UCSD-AML1 (cell line): ENCODE measurements around the gene FAM118A.
"Not testable (repeated sequence)": the region's sequence is repeated elsewhere in the genome, so short reads cannot be mapped to it uniquely, and the experiment has no call there.

Experiments
- DNase-seq: peaks from one replicate; lab custom pipeline; 2025; ENCODE audit not compliant: unreplicated experiment; lab: John Stamatoyannopoulos, UW

The FAM118A gene

DNA sequence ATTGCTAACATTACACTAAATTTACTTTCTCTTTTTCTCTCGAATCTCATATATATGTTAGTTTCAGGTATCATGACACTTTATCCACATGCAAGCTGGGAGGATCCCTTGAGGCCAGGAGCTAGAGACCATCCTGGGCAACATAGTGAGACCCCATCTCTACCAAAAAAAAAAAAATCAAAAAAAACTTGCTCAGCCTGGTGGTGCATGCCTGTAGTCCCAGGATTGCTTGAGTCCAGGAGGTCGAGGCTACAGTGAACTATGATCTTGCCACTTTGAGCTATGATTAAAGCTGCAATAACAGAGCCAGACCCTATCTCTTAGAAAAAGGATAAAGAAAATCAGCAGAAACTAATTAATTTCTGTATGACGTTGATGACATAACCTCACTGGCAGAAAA lies 28.7 kb upstream of the FAM118A start:
- DNase-seq, result no peak

DNA sequence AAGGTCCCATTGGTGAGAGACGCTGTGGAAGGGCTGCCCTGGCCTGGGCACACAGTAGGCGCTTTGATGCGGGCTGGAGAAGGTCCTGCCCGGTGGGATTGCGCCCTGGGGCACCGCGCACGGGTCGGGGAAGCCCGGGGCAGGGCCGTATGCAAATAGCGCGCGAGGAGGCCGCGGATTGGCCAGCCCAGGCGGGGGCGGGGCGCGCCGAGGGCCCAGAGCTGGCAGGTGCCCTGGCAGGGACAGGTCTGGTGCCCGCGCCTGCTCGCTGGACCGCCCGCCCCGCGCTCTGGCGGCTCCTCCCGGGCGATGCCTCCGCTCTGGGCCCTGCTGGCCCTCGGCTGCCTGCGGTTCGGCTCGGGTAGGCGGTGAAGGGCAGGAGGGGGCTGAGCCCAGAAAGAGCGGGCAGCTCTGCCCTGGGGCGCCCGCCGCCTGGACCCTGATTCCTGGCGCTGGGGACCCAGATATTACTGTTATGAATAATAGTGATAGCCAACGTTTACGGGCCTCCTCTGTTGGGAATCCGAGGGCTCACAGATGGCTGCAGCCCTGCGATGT lies 24.9 kb upstream of the FAM118A start, which contains the start of gene UPK3A:
UPK3A (plus strand) TSS at position 245 of the 558 bp plus-strand sequence; CDS start at position 310, 65 bp downstream.
- no peak for DNase-seq

DNA sequence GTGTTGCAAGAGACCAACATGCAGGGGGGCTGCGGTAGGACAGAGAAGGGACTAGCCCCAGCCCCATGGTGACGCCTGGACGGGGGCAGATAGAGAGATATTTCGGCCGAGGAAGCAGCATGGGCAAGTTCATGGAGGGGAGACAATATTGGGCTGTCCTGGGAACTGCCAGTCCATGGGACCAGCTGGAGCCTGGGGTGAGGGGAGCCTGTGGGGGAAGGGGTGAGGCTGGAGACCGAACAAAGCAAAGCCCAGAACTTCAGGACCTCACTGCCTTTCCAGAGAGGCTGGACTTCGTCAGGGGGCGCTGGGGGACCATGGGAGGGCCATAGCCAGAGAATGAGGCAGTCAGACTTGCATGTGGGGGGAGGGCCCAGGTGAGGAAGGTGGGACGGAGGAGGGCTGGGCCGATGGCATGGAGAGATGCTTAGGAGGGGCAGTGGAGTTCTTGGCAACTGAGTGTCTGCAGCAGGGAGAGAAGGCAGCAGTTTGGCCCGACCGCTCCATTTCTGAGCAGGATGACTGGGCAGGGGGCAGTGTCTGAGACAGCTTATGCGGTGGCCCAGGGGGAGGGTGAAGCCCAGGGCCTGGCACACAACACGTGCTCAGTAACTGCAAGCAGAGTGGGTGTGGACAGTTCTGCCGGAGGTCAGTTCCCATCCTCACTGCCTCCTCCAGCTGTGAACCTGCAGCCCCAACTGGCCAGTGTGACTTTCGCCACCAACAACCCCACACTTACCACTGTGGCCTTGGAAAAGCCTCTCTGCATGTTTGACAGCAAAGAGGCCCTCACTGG lies 24.3 kb upstream of the FAM118A start:
- DNase-seq, result no peak

DNA sequence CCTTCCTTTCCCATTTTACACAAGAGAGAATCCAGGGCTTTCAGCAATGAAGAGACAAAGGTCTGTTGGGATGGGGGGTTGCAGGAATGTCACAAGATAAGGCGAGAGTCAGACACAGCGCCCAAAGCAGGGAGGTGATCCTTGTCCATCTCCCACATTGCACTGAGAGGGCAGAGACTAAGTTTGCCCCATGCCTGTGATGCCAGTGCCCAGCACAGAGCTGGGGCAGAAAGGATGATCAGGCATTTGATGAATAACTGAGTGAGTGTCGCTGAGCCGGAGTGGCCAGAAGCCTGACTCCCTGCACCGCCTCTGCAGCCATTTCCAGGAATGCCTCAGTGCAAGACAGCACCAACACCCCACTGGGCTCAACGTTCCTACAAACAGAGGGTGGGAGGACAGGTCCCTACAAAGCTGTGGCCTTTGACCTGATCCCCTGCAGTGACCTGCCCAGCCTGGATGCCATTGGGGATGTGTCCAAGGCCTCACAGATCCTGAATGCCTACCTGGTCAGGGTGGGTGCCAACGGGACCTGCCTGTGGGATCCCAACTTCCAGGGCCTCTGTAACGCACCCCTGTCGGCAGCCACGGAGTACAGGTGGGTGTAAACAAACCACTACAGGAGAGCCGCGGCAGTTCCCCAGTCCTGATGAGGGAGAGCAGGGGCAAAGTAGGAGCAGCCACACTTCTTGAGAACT lies 22.7 kb upstream of the FAM118A start:
- DNase-seq, result no peak

DNA sequence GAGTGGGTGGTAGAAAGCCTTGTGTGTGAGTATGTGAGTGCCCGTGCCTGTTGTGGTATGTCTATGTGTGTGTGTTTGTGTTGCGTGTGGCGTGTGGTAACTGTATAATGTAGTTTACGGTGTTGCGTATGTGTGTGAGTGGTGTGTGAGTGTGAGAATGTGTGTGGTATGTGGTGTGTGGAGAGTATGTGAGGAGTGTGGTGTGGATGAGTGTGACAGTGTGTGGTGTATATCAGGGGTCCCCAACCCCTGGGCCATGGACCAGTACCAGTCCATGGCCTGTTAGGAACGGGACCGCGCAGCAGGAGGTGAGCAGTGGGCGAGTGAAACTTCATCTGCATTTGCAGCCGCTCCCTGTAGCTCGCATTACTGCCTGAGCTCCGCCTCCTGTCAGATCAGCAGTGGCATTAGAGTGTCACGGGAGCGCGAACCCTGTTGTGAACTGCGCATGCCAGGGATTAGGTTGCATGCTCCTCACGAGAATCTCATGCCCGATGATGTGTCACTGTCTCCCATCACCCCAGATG lies 19.3 kb upstream of the FAM118A start:
- DNase-seq, result no peak

DNA sequence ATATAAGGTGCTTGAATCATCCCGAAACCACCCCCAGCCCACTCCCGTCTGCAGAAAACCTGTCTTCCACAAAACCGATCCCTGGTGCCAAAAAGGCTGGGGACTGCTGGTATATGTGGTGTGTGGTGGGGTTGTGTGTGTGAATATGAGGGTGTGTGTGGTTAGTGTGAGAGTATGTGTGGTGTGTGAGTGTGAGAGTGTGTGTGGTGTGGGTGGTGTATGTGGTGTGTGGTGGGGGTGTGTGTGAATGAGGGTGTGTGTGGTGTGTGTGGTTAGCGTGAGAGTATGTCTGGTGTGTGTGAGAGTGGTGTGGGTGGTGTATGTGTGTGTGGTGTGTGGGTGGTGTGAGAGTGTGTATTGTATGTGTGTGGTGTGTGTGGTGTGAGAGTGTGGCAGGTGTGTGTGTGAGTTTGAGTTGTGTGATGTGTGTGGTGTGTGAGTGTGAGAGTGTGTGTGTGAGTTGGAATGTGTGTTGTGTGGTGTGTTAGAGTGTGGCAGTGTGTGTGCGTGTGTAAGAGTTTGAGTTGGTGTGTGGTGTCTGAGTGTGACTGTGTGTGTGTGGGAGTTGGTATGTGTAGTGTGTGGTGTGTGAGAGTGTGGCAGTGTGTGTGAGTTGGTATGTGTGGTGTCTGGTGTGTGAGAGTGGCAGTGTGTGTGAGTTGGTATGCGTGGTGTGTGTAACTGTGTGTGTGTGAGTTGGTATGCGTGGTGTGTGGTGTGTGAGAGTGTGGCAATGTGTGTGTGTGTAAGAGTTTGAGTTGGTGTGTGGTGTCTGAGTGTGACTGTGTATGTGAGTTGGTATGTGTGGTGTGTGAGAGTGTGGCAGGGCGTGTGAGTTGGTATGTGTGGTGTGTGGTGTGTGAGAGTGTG lies 18.4 kb upstream of the FAM118A start:
- no peak for DNase-seq

DNA sequence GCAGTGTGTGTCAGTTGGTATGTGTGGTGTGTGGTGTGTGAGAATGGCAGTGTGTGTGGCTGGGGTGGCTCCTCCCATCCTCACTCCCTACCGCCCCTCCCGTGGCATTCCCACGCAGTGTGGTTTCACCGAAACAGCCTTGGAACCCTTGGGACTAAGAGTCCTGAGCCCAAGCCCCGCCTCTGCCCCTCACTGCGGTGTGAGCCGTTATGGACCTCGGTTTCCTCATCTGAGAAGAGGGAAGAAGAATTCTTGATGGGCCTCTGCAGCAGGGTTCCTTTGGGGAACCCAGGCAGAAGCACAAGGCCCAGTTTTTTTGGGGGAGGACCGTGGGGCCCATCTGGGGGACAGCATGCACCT lies 17.8 kb upstream of the FAM118A start:
- DNase-seq, result no peak

DNA sequence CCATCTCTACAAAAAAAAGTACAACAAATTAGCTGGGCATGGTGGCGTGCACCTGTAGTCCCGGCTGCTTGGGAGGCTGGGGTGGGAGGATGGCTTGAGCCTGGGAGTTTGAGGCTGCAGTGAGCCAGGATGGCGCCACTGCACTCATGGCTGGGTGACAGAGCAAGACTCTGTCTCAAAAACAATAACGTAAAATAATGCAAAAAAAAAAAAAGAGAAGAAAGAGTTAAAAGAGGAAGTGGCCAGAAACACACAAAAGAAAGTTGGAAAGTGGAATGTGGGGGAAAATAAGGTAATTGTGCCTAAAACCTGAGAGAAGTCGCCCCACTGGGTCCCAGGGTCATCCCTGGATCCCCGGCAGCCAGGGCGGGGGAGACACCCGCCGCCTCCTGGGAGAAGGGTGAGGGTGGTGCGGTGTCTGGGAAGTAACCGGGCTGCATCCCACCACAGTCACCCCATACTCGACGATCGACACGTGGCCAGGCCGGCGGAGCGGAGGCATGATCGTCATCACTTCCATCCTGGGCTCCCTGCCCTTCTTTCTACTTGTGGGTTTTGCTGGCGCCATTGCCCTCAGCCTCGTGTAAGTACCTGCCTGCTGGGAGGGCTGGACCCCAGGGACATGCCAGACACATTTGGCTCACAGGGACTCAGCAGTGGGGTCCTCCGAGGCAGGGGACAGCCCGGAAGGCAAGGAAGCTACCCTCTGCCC lies 16.8 kb upstream of the FAM118A start:
- DNase-seq, result no peak

DNA sequence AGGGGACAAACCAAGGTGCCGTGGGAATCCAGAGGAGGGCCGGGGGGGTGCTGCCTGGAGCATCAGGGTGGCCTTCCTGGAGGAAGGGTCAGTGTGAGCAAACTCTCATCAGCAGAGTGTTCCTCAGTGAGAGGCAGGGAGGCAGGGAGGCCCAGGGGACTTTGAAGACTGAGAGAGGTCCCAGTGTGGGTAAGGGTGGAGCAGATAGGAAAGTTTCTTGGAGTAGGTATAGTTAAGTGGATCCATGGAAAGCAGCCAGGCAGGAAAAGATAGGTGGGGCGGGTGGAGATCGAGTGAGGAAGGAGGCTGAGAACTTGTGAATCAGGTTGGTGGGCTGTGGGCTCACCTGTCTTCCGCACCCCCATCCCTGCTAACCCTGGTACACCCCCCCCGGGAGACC lies 15.7 kb upstream of the FAM118A start:
- DNase-seq, result no peak

DNA sequence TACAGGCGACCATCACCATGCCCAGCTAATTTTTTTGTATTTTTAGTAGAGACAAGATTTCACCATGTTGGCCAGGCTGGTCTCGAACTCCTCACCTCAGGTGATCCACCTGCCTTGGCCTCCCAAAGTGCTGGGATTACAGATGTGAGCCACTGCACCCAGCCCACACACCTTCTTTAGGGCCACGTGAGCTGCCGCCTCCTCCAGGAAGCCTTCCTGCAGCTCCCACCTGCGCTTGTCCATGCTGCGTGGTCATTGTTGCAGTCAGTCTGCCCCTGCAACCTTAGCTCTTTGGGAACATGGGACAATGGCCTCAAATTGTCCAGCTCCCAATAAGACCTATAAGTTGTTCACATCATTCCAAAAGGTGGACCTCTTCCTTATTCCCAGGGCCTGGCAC lies 14.7 kb upstream of the FAM118A start:
- not testable (repeated sequence) for DNase-seq

DNA sequence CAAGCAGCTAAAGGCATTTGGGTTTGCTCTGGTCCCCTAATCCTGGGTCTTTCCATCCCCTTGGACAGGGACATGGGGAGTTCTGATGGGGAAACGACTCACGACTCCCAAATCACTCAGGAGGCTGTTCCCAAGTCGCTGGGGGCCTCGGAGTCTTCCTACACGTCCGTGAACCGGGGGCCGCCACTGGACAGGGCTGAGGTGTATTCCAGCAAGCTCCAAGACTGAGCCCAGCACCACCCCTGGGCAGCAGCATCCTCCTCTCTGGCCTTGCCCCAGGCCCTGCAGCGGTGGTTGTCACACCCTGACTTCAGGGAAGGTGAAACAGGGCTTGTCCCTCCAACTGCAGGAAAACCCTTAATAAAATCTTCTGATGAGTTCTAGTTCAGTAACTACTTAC lies 14.2 kb upstream of the FAM118A start:
- no peak for DNase-seq

DNA sequence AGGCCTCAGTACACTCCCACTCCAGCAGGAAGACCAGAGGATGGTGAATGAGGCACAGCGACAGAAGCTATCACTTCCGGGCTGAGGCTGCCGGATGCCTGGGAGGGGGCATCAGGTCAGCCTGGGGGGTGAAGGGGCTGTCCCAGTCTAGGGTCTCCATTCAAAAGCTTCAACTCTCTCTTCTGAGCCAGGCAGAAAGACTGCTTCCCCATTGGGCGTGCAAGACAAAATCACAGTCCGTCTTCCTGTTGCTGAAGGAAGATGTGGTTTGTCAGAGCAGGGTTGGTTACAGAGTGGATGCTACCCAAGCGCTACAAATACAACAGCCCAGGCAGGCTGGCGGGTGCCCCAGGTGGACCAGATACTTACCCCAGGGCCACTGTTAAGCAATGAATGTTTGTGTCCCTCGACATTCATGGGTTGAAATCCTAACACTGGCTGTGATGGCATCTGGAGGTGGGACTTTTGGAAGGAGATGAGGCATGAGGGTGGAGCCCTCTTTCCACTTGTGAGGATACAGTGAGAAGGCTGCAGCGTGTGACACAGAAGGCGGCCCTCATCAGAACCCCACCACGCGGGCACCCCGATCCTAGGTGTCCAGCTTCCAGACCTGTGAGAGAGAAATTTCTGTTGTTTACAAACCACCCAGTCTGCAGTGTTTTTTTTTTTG lies 13.0 kb upstream of the FAM118A start:
- DNase-seq, result no peak

DNA sequence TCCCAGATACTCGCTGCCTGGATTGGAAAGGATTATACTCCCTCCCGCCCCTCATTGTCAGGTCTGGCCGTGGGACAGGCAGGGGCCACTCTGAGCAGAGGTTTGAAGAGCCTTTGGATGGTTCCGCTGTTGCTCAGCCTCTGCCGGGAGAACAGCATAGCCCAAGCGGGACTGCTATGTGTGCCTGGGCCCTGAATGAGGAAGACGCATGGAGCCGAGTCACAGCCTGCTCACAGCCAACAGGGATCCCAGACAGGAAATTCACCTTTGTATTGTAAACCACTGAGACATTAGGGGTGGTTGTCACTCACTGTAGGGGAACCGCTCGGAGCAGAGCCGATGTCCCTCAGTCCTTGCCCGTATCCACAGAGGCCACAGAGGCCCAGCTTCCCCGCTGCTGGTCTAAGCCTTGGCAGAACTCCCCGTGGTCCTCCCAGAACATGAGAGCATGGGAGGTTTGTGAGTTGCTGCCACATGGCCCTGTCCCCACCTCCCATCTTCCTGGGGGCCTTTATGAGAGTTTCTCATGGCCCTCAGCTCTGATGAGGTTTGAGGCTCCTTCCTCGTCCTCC lies 10.7 kb upstream of the FAM118A start:
- DNase-seq, result no peak

DNA sequence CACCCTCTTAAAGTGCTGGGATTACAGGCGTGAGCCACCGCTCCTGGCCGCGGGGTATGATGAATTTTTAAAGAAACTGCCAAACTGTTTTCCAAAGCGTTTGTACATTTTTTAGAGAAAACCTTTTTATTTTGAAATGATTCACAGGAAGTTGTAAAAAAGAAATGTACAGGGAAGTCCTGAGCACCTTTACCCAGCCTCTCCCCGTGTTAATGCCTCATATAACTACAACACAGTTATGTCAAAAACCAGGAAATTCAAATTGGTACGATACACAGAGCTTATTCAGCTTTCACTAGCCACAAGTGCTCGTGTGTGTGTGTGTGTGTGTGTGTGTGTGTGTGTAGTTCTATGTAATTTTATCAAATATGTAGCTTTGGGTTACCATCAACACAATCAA lies 7.0 kb upstream of the FAM118A start:
- no peak for DNase-seq

DNA sequence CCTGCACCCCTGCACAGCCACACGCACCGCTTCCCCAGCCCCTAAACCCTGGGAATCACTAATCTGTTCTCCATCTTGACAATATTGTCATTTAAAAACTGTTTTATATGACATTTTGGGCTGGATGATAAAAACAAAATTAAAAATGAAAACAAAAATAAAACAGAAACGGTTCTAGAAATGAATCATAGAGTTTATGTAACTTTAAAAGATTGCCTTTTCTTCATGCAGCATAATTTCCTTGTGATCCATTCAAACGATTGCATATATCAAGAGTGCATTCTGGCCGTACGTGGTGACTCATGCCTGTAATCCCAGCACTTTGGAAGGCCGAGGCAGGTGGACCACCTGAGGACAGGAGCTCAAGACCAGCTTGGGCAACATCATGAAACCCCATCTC lies 6.6 kb upstream of the FAM118A start:
- no peak for DNase-seq

DNA sequence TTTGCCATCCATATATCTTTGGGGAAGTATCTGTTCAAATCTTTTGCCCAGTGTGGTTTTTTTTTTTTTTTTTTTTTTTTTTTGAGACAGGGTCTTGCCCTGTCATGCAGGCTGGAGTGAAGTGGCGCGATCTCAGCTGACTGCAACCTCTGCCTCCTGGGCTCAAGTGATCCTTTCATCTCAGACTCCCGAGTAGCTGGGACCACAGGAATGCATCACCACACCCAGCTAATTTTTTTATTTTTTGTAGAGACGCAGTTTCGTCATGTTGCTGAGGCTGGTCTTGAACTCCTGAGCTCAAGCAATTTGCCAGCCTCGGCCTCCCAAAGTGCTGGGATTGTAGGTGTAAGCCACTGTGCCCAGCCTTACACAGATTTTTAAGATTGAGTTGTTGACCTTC lies 4.8 kb upstream of the FAM118A start:
- DNase-seq, result no peak

DNA sequence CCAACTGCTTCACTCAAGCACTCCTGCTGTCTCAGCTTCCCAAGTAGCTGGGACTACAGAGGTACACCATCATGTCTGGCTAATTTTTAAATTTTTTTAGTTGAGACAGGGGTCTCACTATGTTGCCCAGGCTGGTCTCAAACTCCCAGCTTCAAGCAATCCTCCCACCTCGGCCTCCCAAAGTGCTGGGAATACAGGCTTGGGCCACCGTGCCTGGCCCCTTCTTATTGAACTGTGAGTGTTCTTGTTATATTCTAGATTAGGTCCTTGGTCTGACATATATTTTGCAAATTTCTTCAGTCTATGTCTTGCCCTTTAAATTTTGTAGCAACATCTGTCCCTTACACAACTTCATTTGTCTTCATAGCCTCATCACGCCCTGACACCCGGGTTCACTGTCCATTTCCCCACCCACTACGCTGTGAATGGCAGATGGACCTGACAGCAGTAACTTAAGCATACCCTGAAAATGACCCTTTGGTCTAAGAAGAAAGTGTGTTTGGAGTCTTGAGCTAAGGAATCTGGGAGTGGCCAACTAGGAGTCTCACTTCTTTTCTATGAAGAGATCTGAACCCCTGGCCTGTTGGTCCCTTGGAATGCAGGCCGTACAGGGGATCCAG lies 4.2 kb upstream of the FAM118A start:
- no peak for DNase-seq

DNA sequence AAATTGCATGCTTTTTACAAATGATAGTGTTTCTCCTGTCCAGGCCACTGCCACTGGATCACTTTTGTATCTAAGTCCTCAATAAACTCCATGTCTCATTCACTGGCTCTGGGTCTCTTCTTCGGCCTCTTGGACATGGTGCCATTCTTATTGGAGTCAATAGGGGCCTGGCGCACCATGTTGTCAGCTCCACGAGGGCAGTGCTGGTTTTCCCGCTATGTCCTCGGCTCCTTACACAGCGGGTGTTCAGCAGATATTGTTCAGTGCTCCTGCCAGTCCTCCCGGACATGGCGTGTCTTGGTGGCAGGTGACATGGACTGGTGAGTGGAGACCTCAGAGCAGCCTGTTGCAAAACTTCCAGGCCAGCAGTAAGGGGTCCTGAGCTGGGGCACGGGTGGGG lies 3.6 kb upstream of the FAM118A start:
- DNase-seq, result no peak

DNA sequence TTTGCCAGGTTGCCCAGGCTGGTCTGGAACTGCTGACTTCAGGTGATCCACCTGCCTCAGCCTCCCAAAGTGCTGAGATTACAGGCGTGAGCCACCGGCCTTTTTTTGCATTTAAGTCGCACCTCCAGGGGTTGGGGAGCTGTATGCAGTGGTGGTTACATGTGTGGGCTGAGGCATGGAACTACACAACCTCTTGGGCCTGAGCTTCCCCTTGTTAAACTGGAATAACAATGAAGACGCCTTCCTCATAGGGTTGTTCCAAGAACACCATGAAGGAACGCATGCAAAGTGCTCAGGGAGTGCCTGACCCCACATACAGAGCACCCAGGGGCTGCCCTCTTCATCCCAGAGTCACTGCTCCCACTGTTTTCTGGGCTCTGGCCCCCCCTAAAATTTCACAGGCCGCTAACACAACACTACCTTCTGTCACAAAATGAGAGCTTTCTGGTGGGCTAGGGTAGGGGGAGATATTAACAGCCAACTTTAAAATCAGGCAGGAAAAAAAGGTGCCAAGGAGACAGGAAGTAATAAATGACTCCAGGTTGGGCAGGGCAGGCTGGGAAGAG lies 1.3 kb upstream of the FAM118A start:
- DNase-seq, result no peak
